CD4-positive, alpha-beta T cell (primary cell): ENCODE data around the gene ELOB. TPM values are rescaled to one million over a fixed set of nuclear protein-coding genes. Genes with fewer than 3 reads are reported as not detected.

Experiments used
- ATAC-seq: fragments of 200-7000 bp; cut with Tn5 transposase; one replicate; pipeline ENCODE4 v1.10.0; 2022; ENCODE audit warnings: mild to moderate bottlenecking; ENCODE audit not compliant: poor library complexity
- CTCF ChIA-PET: fragments of 350-600 bp; sonication (Branson Sonifier 250); formaldehyde crosslinking; loops from one replicate; lab custom pipeline; 2021; ENCODE audit warnings: antibody characterized with exemption, inconsistent platforms; lab: Charles Lee
- POLR2A ChIA-PET: fragments of 350-600 bp; sonication (Branson Sonifier 250); formaldehyde crosslinking; loops from one replicate; lab custom pipeline; 2021; ENCODE audit warnings: antibody characterized with exemption, inconsistent platforms; lab: Charles Lee
- DNase-seq, 14 experiments: peaks; one replicate each; pipeline ENCODE4 v3.0.0-alpha.2; 2013 to 2020; ENCODE audit warnings: mixed read lengths in 2 of 14
- H3K27ac ChIP-seq, 2 donors: one replicate each; pipeline versions ENCODE4 v1.5.1 to v1.7.0; 2013; ENCODE audit warnings: low read length in 2 of 2, low read depth in 1 of 2, mild to moderate bottlenecking in 1 of 2
- H3K27me3 ChIP-seq, 2 experiments: 1 replicate in 1 of 2; 2 replicates in 1 of 2; pipeline versions ENCODE4 v1.6.1 to v1.7.0; 2013; ENCODE audit warnings: low read length in 2 of 2, control low read depth in 1 of 2, mild to moderate bottlenecking in 1 of 2, moderate library complexity in 1 of 2; ENCODE audit not compliant: insufficient read depth in 2 of 2, control insufficient read depth in 1 of 2
- H3K36me3 ChIP-seq: one replicate; pipeline ENCODE4 v1.6.1; 2013; ENCODE audit warnings: low read length, control low read depth; ENCODE audit not compliant: insufficient read depth
- H3K4me1 ChIP-seq: one replicate; pipeline ENCODE4 v1.6.1; 2013; ENCODE audit warnings: low read length, control low read depth; ENCODE audit not compliant: insufficient read depth
- H3K4me3 ChIP-seq: one replicate; pipeline ENCODE4 v1.5.1; 2013; ENCODE audit warnings: mild to moderate bottlenecking, low read length, moderate library complexity
- H3K9me3 ChIP-seq, 2 experiments: 1 replicate in 1 of 2; 2 replicates in 1 of 2; pipeline versions ENCODE4 v1.6.1 to v1.7.0; 2013; ENCODE audit warnings: low read length in 2 of 2, mild to moderate bottlenecking in 2 of 2, control low read depth in 1 of 2, moderate library complexity in 1 of 2; ENCODE audit not compliant: control insufficient read depth in 1 of 2, insufficient read depth in 1 of 2
- H3K27ac Mint-ChIP-seq: one replicate; pipeline ENCODE4 v1.8.0; 2020; ENCODE audit warnings: mixed read lengths
- H3K27me3 Mint-ChIP-seq: one replicate; pipeline ENCODE4 v1.8.0; 2021; ENCODE audit warnings: mixed read lengths
- H3K36me3 Mint-ChIP-seq: one replicate; pipeline ENCODE4 v1.8.0; 2021; ENCODE audit warnings: low read depth, mixed read lengths
- H3K4me1 Mint-ChIP-seq: one replicate; pipeline ENCODE4 v1.8.0; 2021; ENCODE audit warnings: low read depth, mixed read lengths
- H3K4me3 Mint-ChIP-seq: one replicate; pipeline ENCODE4 v1.8.0; 2020; ENCODE audit warnings: mild to moderate bottlenecking, mixed read lengths
- H3K9me3 Mint-ChIP-seq: one replicate; pipeline ENCODE4 v1.8.0; 2020; ENCODE audit warnings: mixed read lengths
- intact Hi-C, 2 experiments: fragments of 100-400 bp; cut with DNase I in 1 of 2; cut with micrococcal nuclease in 1 of 2; formaldehyde crosslinking; loops; one replicate each; pipeline versions ENCODE4 v1.15.1 to v1.9.0; 2023 to 2025; cut with DNase I, micrococcal nuclease
- total RNA-seq, 174 experiments: library from RNA in 2 of 174; stranded (reverse) in 2 of 174; gene quantifications; one replicate each; pipeline ENCODE4 v1.2.3 and lab custom pipeline; 2021 to 2026
- TF ChIP-seq, protein P1 (sequence below): fragments of 200-600 bp; IDR thresholded peaks from one replicate; pipeline ENCODE4 v1.8.0; 2022; ENCODE audit warnings: antibody characterized with exemption, mild to moderate bottlenecking

Gene ELOB
- total RNA-seq, 2 experiments from 2014 or later = 102 to 103 TPM

DNA sequence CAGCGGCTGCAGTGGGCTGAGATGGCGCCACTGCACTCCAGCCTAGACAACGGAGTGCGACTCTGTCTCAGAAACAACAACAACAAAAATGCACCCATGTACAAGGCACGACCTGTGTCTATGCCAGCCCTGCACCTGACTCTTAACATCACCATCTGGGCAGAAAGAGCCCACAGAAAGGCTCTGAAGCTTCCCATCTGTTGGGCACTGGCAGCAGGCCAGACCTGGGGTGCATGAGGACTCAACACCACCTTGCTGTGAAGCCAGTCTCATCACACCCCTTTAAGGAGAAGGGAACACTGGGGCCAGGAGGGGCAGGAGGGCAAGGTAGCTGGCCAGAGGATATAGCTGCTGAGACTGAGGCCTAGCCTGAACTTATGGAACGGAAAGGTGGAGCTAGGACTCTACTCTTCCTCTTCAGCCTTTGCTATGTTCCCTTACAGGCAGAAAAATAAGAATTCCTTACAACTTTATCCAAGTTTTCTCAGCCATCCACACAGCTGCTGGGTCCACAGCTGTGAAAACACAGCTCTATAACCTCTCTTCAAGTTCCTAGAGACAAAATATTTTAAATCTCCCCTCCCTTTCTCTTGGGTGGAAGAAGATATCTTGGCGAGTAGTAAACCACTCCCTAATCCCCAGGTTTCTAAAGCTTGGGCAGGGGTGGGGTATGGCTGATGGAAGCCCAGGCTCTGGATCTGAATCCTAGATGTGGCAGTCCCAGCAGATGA, 2.8 kb downstream of the ELOB start:
- Mint-ChIP-seq H3K36me3 (peaks cover 70% of the 10 kb centered on the region), H3K9me3 (no peaks in the 10 kb centered on the region), H3K4me3 (peak overlapping the region; percentile 34), H3K27ac (peak overlapping the region; percentile 30), H3K4me1 (peaks cover 46% of the 10 kb centered on the region), H3K27me3 (no peaks in the 10 kb centered on the region)
- Histone ChIP-seq H3K4me3 (no peak overlapping the region), H3K36me3 (peaks cover 59% of the 10 kb centered on the region), H3K27me3 (no peaks in the 10 kb centered on the region), H3K4me1 (peaks cover 64% of the 10 kb centered on the region), H3K9me3 (no peaks in the 10 kb centered on the region), H3K27ac (peak overlapping the region in 1 of 2 donors; percentile 11)
- ATAC-seq (no peak), DNase-seq (no peak)
- CTCF ChIA-PET = interaction anchor here (1.0 to 1.2 kb wide), 2 partner anchors 20 to 94 kb away, joined by 3 read pairs; no protein-coding TSS in a partner anchor
- POLR2A ChIA-PET = interaction anchor here (1.2 to 5.4 kb wide), 2 partner anchors 21 to 92 kb away, joined by 3 to 88 read pairs; partner anchors contain the start of genes KCTD5 and SRRM2
- intact Hi-C loops = no loop called here
- TF ChIP-seq, protein P1, sequence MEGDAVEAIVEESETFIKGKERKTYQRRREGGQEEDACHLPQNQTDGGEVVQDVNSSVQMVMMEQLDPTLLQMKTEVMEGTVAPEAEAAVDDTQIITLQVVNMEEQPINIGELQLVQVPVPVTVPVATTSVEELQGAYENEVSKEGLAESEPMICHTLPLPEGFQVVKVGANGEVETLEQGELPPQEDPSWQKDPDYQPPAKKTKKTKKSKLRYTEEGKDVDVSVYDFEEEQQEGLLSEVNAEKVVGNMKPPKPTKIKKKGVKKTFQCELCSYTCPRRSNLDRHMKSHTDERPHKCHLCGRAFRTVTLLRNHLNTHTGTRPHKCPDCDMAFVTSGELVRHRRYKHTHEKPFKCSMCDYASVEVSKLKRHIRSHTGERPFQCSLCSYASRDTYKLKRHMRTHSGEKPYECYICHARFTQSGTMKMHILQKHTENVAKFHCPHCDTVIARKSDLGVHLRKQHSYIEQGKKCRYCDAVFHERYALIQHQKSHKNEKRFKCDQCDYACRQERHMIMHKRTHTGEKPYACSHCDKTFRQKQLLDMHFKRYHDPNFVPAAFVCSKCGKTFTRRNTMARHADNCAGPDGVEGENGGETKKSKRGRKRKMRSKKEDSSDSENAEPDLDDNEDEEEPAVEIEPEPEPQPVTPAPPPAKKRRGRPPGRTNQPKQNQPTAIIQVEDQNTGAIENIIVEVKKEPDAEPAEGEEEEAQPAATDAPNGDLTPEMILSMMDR = no peak

DNA sequence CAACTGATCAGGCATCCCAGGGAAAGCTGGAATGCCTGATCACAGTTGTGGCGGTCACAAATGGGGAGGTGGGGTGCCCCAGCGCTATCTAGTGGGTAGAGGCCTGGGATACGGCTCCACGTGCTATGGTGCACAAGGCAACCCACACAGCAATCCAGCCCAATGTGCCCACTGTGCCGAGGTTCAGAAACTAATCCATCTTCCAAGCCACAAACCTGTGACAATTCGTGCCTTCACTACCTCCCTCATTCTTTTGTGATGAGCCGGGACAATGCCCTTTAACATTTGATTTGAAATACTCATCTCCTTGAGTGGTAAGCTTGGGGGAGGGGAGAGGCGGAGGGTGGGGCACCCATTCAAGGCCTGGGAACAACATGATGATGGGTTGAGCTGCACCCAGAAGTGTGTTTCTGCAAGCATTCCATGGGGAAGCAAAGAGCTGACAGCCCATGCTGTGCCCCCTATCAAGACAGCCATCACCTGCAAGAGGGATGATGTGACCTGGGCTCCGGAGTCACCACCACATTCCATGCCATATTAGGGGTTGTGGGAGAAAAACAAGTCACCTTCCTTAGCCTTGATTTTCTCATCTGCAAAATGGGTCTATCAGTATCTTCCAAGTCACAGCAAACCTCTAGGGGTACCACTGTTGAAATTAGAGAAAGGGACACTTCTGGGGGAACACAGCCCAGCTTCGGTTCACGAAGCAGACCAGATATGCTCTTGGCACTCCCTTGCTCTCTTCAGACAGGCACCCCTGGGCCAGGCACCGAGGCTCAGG, 3.7 kb downstream of the ELOB start:
- Histone ChIP-seq H3K27me3 (no peaks in the 10 kb centered on the region), H3K4me1 (peaks cover 54% of the 10 kb centered on the region), H3K27ac (no peak overlapping the region), H3K4me3 (no peak overlapping the region), H3K36me3 (peaks cover 69% of the 10 kb centered on the region), H3K9me3 (no peaks in the 10 kb centered on the region)
- H3K27ac Mint-ChIP-seq = peak overlapping the region; percentile 30
- no peaks in the 10 kb centered on the region for H3K27me3 Mint-ChIP-seq
- H3K9me3 Mint-ChIP-seq = no peaks in the 10 kb centered on the region
- intact Hi-C loops = no loop called here
- no peak for DNase-seq
- peaks cover 41% of the 10 kb centered on the region for H3K4me1 Mint-ChIP-seq
- H3K36me3 Mint-ChIP-seq = peaks cover 80% of the 10 kb centered on the region
- ChIA-PET CTCF (interaction anchor here (1.0 to 1.2 kb wide), 2 partner anchors 19 to 95 kb away, joined by 3 read pairs; no protein-coding TSS in a partner anchor), POLR2A (interaction anchor here (1.1 to 1.2 kb wide), 2 partner anchors 20 to 91 kb away, joined by 3 read pairs; partner anchors contain the start of gene KCTD5)
- no peak for ATAC-seq
- H3K4me3 Mint-ChIP-seq = no peak overlapping the region
- TF ChIP-seq, protein P1 = no peak

DNA sequence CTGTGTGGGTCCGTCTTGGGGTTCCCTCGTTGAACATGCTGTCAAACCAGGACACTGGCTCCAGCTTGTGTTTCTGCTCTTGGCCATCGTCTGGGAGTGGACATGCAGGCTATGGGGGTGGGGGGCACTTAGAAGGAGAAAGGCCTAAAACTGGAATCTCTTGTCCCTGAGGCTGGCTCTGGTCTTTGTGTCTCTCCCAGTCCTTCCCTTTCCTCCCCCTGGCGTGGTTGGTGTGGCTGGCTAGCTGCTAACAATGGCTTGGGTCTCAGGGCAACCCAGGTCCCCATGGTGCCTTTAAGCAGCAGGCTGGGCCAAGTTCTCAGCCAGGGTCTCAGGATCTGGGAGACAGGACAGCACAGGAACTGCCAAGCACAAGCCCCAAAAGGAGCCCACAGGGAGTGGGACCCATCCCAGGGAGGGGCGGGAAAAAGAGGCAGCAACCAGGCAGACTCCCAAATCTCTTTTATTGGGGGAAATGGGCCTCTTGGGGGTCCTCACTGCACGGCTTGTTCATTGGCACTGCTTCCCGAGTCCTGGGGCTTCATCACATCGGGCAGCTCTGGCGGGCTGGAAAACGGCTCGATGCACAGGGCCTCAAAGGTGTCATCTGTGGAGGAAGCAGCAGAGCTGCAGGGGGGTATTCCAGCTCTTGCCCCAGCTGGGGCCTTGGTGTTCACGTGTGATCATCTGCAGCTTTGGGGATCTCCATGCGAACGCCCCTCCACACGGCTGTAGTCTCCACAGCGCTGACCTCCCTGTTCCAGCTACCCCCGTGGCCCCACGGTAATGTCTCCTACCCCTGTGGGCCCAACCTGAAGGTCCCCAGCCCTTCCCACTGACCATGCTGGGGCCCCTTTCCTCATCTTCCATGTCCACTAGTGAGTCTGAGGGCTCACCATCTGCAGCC, 5.3 kb downstream of the ELOB start:
- H3K9me3 Mint-ChIP-seq = no peaks in the 10 kb centered on the region
- H3K27ac Mint-ChIP-seq = peak overlapping the region; percentile 39
- ChIA-PET CTCF (no interaction called here), POLR2A (interaction anchor here (1.0 to 1.1 kb wide), 2 partner anchors 15 to 19 kb away, joined by 3 read pairs; no protein-coding TSS in a partner anchor)
- peak in 2 of 14 experiments; percentile 18 to 28 for DNase-seq
- ATAC-seq = no peak
- Histone ChIP-seq H3K27ac (no peak overlapping the region), H3K36me3 (peaks cover 85% of the 10 kb centered on the region), H3K9me3 (no peaks in the 10 kb centered on the region), H3K27me3 (no peaks in the 10 kb centered on the region), H3K4me3 (no peak overlapping the region), H3K4me1 (peaks cover 52% of the 10 kb centered on the region)
- intact Hi-C loops = no loop called here
- peaks cover 33% of the 10 kb centered on the region for H3K4me1 Mint-ChIP-seq
- peaks cover 83% of the 10 kb centered on the region for H3K36me3 Mint-ChIP-seq
- TF ChIP-seq, protein P1 = no peak
- no peak overlapping the region for H3K4me3 Mint-ChIP-seq
- no peaks in the 10 kb centered on the region for H3K27me3 Mint-ChIP-seq
